ENCODE measurements around the gene FXYD6. TPM values are rescaled to one million over a fixed set of nuclear protein-coding genes. Genes with fewer than 3 reads are reported as not detected.
A peak's percentile ranks its signal among the peaks of the same experiment; 100 is the strongest.
"Not testable (repeated sequence)": the region's sequence is repeated elsewhere in the genome, so short reads cannot be mapped to it uniquely, and the experiment has no call there.

FXYD6 gene
- total RNA-seq, 1 experiment from 2014 or later, result 1.1 TPM

- peak; percentile 59 for DNase-seq (ENCODE audit: low read depth)
Observed at GRCh38 chr11:117818041-117818873, 58.2 kb downstream of the FXYD6 start.

- peak; percentile 75 for DNase-seq (ENCODE audit: low read depth)
Observed at GRCh38 chr11:117817368-117818040, 59.0 kb downstream of the FXYD6 start.

- no peak for DNase-seq (ENCODE audit: low read depth)
Observed at GRCh38 chr11:117816846-117817367, 59.6 kb downstream of the FXYD6 start.

DNA sequence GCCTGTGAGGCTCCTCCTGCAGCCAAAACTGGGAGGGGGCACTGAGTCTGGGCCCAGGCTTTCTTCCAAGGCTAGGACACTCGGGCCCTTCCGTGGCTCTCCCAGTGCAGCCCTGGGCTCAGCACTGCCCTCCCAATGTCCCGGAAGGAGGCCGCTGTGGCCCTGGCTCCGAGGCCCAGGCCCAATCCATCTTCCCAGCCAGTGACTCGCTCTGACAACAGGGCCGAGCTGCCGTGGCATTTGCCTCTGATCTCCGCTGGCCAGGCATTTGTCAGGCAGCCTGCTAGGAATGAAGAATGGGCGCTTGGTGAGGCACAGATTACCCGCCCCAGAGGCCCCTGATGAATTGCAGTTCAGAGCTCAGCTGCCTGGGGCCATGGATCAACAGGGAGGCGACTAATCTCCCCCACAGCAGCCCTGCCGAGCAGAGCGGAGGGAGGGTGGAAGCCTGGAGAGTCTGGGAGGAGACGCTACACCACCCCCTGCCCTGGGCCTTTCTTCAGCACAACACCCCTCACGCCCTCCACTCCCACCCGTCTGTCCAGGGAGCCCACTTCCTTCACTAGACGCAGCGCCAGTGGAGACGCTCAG lies 60.2 kb downstream of the FXYD6 start:
- peak; percentile 50 for DNase-seq (ENCODE audit: low read depth)

- DNase-seq (ENCODE audit: low read depth), result no peak
Observed at GRCh38 chr11:117815262-117815803, 61.1 kb downstream of the FXYD6 start.

DNA sequence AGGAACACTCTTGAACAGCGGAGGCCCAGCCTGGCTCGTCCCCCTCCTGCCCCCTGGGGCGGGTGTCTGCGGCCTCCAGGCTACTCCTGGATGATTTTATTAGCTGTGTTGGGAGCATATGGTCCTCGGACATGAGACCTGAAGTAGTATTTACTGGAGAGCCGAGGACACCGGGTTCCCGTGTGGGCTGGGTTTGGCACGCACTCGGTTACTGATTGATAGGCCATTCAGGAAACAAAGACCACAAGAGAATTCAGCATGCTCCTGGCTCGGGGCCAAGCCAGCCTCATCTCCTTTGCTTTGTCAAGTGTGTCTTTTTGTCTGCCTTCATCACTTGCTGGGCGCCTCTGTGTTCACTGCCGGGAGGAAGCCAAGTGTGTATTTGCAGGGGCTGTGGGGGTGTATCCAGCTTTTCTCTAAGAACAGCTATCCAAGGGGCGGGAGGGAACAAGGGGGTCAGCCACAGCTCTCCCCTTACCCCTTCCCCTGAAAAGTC lies 61.6 kb downstream of the FXYD6 start:
- DNase-seq (ENCODE audit: low read depth), result no peak

DNA sequence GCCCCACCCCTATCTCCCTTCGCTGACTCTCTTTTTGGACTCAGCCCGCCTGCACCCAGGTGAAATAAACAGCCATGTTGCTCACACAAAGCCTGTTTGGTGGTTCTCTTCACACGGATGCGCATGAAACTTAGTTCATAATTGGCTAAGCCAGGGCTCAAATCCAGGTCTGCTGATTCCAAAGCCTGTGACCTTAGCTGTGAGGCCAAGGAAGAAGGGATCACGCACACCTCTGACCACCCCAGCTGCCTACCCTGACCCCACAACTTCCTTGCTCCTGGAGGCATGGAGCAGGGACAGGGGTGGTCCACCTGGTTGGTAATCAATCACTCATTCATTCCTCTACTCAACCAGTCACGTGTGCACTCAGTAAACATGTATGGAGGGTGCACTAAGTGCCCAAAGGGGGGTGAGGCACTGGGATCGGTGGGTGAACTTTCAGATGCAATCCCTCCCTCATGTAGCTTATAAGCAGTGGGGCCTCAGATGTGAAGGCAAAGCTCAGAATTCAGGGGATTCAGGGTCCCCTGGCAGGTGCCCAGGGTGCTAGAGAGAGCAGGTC lies 62.2 kb downstream of the FXYD6 start:
- DNase-seq (ENCODE audit: low read depth), result no peak

DNA sequence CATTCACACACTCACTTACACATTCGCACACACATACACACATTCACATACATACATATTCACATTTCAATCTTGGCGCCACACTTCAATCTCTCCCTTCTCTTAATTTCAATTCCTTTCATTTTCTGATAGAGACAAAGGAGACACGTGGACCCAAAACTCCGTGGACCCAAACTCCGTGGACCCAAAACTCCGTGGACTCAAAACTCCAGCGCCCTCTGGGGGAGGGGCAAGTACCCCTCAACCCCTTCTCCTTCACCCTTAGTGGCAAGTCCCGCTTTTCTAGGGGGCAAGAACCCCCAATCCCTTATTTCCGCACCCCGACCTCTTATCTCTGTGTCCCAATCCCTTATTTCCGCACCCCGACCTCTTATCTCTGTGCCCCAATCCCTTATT lies 66.4 kb downstream of the FXYD6 start:
- DNase-seq (ENCODE audit: low read depth), result not testable (repeated sequence)

GRCh38 chr11:117809236-117810055 lies 67.0 kb downstream of the FXYD6 start:
- DNase-seq (ENCODE audit: low read depth), result peak; percentile 43

- DNase-seq (ENCODE audit: low read depth), result no peak
Observed at GRCh38 chr11:117808784-117809183, 67.7 kb downstream of the FXYD6 start.

GRCh38 chr11:117807482-117808327 lies 68.8 kb downstream of the FXYD6 start:
- peak; percentile 40 for DNase-seq (ENCODE audit: low read depth)

GRCh38 chr11:117806846-117807245 lies 69.6 kb downstream of the FXYD6 start:
- DNase-seq (ENCODE audit: low read depth), result no peak

DNA sequence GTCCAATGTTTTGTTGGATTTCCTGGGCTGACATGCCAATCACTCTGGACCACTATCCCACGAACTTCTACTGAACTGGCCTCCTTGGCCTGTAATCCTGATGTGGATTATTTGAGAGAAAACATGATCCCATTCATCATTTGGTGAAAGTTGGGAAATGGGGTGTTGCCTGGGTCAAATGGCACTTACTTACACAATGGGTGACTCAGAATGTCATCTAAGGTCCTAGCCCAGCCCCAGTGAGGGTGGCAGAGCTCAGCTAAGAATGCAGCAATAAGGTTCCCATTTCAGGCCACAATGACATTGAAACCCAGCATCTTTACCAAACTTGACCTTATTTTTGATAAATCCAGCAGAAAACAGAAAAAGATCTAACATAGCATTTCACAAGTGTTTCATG lies 71.4 kb downstream of the FXYD6 start:
- DNase-seq (ENCODE audit: low read depth), result no peak

DNA sequence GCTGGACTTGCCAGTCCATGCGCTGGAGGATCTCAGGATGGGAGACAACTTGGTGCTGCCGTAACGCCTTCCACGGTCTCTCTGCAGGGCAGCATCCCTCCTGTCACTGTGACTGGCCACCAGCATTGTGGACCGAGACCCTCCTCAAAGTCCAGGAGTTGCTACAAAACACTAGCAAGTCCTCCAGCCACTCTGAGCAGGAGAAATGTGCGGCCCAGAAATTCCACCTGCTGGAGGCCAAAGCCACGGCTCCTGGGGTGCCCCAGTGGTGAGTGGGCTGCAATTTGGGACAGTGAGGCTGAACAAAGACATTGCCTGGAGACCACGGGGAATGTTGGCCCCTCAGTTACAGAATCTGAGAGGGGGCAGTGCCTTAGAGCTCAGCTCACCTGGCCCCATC lies 72.6 kb downstream of the FXYD6 start:
- DNase-seq (ENCODE audit: low read depth), result no peak

GRCh38 chr11:117799634-117800033 lies 76.8 kb downstream of the FXYD6 start:
- DNase-seq (ENCODE audit: low read depth), result no peak

GRCh38 chr11:117796872-117797529 lies 79.5 kb downstream of the FXYD6 start, which contains the start of gene DSCAML1:
DSCAML1 (minus strand) TSS chr11:117797216; CDS start chr11:117797079, 137 bp downstream.
- DNase-seq (ENCODE audit: low read depth), result no peak

- no peak for DNase-seq (ENCODE audit: low read depth)
Observed at GRCh38 chr11:117796456-117796871, 80.0 kb downstream of the FXYD6 start.

- no peak for DNase-seq (ENCODE audit: low read depth)
Observed at GRCh38 chr11:117795638-117796455, 80.6 kb downstream of the FXYD6 start.

Data from HT1080 (cell line).